ENCODE data around the gene IQSEC1.

IQSEC1 gene

DNA sequence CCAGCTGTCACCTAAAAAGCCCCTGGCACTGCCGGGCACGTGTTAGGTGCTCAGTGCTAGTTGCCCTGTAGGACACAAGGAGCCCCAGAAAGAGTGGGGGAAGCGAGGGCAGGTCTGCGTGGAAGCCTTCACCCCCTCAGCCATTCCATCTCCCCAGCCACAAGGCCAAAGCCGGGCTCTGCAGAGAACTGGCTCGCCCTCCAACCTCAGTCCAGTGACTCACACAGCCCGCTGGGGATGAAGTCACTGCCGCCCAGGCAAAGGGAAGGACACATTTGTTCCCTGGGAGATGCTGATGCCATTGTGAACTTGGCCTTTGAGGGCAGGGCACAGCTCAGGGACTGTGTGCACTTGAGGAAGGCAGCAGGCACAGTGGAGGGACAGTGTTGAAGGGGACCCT lies 48.1 kb downstream of the IQSEC1 start:
- DNase-seq: no peak

- no peak for DNase-seq
Measured at GRCh38 chr3:13024765-13025065, 48.5 kb downstream of the IQSEC1 start.

DNA sequence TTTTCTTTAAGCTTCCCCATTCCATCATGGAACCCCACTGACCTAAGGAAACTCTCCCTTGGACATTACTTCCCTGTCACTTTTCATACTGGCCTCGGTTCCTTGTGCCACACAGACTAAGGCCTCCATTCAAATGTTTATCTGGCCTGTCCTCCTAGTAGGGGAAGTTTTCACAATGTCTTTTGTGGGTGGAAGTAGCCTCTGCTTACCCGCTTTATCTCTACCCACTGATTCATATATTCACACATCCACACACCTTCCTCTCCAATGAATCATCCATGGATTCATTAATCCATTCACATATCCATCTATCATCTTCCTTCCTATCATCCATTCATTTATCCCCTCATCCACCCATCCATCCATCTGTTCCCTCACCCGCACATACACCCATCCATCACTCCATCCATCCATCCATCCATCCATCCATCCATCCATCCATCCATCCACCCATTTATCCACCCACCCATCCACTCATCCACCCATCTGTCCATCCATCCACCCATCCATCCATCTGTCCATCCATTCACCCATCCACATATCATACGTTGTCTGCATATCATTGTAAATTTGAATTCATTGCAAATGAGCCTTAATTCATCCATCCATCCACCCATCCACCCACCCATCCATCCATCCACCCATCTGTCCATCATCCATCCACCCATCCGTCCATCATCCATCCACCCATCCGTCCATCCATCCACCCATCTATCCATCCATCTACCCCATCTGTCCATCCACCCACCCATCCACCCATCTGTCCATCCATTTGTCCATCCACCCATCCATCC lies 49.1 kb downstream of the IQSEC1 start:
- DNase-seq: no peak

GRCh38 chr3:13023235-13023970 lies 49.8 kb downstream of the IQSEC1 start:
- no peak for DNase-seq

DNA sequence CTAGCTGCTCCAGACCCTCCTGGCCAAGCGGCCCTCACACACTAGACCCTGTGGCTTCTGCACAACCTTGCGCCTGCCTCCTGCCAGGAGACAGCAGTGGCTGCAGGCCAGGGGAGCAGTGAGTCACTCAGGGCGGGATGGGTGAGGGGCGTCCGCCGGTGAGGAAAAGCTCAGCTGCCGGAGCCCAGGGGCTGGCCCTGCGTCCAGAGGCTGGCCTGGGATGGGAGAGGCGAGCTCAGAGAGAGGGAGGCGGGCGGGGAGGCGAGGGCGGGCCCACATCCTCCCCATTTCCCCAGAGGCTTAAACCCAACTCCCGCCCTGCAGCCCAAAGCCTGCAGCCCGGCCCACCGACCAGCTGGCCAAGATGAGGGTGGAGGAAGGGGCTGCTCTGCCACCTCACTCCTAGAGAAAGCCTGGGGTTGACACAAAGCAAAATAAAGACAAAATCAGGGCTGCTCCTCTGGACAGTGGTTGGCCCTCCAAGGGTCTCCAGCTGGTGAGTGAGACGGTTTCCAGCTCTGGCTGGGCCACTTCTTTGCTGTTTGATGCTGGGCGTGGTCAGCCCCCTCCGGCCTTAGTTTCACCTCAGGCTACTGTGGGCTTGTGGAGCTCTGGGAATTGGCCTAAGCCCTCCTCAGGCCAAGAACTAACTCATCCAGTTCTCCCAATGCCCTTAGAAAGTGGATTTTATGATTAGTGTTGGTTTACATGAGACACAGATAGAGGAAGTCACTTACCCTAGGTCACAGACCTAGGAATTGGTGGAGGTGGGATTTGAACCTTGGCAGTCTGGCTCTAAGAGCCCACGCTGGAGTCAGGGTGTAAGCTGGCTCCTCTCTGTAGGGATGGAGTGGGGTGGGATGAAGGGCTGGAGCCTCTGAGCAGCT lies 50.6 kb downstream of the IQSEC1 start:
- DNase-seq: no peak

GRCh38 chr3:13021141-13022114 lies 51.8 kb downstream of the IQSEC1 start:
- no peak for DNase-seq

GRCh38 chr3:13020159-13020750 lies 53.0 kb downstream of the IQSEC1 start:
- DNase-seq: no peak

DNA sequence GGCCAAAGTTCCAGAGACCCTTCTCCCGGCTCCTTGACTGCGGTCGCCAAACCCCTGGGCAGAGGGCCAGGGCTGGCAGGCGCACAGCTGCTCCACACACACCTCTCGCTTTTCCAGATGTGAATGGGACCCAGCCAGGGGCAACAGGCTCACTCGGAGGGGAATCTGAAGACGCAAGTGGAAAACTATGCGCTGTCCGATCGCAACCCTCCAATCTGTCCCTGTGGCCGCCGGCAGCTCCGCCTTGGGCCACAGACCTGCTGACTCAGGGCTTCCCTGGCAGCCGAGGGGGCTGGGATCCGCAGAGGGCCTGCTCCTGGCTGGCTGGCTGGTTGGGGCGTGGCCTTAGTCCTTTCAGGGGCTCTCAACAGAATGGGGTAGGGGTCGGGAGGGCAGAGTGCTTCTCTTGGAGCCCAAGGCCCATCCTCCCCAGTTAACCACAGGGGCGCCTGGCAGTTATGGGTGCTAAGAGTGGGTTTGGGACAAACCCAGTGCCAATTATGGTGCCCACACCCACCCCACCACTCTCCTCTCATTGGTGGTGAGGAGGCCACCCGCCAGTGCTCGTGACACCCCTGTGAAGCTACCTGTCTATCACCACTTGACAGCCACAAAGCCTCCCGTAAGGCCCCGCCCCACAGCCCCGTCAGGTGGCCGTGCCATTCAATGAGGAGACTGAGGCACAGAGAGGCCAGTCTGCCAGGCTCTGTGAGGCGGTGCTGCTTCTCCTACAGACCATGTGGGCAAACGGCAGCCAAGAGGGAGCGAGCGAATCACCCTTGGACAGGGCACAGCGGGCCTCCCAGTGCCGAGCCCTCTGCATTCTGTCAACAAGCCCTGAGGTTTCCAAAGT lies 53.8 kb downstream of the IQSEC1 start:
- DNase-seq: no peak

- DNase-seq: no peak
Measured at GRCh38 chr3:13018561-13019242, 54.5 kb downstream of the IQSEC1 start.

DNA sequence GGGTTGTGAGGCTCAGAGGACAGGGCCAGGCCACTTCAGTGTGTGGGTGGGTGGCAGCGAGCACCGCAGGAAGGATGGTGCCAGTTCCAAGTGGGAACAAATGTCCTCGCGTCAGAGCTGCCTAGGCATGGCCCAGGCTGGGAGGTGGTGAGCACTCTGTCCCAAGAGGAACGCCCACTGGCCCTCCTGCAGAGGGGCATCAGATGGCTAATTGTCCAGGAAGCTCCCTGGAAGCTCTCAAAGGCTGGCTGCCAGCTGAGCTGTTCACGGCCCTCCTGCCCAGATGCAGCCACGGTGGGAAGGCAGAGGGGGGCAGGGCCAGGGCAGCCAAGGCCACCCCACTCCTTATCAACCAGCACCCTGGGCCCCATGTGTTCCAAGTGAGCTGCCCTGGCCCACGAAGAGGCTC lies 55.2 kb downstream of the IQSEC1 start:
- no peak for DNase-seq

DNA sequence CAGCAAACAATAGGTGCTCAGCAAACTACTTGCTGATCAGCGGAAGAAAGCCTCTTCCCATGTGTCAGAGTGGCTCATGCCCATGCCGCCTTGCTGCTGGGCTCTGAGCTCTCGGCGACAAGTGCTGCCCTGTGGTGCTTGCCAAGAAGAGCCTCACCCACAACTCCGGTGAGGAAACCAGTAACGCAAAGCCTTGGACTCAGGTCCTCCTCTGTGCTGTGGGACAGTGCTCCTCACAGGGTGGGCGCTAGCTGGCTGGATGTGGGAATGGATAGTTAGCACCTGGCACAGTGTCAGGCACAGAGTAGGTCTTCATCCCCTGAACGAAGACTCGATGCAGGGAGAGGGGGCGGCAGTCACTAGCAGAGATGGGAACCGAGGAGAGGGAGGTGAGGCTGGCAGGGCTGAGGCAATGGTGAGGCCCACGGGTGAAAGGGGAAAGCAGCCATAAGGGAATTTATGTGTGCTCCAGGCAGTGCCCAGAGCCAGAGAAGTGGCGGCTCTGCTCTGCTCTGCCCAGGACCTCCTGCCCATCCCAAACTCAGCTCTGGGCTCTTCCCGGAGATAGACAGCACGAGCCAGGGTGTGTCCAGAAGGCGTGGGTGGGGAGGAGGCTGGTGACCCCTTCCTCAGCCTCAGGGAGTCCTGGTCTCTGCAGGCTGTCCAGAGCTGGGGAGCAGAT lies 55.7 kb downstream of the IQSEC1 start:
- DNase-seq: no peak

GRCh38 chr3:13016721-13017255 lies 56.4 kb downstream of the IQSEC1 start:
- no peak for DNase-seq

DNA sequence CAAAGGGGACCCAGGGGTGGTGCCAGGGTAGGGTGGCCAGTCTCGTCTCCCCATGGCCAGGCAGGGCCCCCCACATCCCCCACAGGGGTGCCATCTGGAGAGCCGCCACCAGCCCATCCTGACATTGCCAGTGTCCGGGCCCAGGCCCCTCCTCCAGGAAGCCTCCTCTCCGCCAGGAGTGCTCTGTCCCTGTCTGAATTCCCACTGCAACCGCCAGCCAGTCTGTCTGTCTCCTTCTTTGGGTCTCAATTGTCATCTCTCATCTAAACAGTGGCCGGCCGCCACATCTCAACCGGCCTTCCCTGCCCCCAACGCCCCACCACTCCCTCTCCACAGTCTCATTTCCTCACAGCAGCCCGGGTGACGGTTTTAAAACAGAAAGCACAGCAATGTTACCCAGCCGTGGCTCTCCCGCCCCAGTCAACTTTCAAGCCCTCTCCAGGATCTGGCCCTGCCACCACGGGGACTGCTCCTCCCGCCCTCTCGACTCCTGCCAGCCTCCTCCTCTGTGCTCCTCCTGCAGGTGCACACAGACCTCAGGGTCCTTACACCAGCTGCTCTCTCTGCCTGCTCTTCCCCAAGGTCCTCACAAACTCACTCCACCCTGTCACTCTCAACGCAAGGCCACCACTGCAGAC lies 57.0 kb downstream of the IQSEC1 start:
- DNase-seq: no peak

- no peak for DNase-seq
Measured at GRCh38 chr3:13015286-13016082, 57.7 kb downstream of the IQSEC1 start.

- DNase-seq: no peak
Measured at GRCh38 chr3:13014755-13015285, 58.4 kb downstream of the IQSEC1 start.

DNA sequence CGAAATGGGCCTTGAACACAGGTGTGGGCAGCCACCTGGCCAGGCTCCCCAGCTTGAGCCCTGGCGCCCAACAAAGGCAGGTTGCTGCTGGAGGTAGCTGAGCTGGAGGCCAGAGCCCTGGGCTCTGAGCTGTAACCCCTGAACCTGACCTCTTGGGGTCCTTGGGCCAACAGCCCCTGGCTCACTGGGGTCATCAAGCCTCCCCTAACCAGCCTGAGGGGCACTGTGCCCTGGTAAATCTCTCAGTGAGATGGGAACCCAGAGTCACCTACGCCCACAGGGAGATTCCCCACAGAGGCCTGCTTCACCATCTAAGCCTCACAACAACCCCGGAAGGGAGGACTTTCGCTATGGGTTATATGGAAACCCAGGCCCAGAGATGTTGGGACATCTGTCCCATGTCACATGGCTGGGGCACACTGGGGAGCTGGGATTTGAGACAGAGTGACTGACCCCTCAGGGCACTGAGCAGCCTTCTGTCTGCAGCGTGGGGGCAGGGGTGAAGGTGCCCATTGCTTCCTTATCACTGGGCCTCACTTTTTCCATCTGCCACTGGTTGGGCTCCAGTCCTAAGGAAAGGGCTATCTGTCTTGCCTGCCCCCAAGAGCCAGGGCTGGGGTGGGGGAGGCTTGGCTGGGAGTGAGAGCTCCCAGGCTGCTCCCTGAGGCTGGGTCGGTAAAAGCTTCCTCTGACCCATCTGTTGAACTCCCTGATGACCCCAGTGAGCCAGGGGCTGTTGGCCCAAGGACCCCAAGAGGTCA lies 59.1 kb downstream of the IQSEC1 start:
- no peak for DNase-seq

GRCh38 chr3:13013566-13013965 lies 59.7 kb downstream of the IQSEC1 start:
- no peak for DNase-seq
